HG03571 (cell line): Measurements from ENCODE around the gene MUC5AC.

Source experiments
- ATAC-seq: cut with Tn5 transposase; IDR thresholded peaks from one replicate; pipeline ENCODE4 v1.9.1; 2021; ENCODE audit not compliant: unreplicated experiment

The MUC5AC gene

GRCh38 chr11:1120532-1121330, 37.0 kb upstream of the MUC5AC start:
- no peak for ATAC-seq

GRCh38 chr11:1121331-1121812, 36.4 kb upstream of the MUC5AC start:
- no peak for ATAC-seq

- no peak for ATAC-seq
These were observed 35.7 kb upstream of the MUC5AC start for GRCh38 chr11:1121813-1122663.

DNA sequence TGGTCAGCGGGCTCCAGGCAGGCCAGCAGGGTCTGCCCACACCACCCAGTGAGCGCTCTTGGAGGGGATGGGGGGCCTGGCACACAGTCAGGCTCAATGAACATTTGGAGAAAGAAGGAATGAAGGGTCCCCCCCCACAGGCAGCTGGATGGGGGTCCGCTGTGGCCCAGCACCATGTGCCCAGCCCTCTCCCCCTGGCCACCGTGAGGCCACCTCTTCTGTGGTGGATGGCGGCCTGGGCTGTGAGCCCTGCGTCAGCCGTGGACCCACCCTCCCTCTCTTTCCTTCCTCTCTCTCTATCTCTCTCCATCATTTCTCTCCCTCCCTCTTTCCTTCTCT, 35.1 kb upstream of the MUC5AC start:
- ATAC-seq = no peak

DNA sequence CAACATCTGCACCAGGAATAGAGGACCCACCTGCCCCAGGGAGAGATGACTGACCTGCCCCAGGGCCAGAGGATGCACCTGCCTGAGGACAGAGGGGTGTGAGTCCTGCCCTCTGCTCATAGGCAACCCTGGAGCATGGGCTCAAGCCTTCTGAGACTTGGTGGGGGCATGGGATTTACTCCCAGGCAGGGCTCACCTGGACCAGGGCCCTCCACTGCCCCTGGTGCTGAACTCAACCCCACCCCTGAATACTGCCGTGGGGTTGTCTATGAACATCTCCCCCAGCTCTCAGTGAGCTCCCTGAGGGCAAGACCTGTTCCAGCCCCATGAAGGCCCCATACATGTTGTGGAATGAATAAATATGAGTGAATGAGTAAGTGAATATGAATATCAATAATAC, 33.8 kb upstream of the MUC5AC start:
- ATAC-seq = no peak

DNA sequence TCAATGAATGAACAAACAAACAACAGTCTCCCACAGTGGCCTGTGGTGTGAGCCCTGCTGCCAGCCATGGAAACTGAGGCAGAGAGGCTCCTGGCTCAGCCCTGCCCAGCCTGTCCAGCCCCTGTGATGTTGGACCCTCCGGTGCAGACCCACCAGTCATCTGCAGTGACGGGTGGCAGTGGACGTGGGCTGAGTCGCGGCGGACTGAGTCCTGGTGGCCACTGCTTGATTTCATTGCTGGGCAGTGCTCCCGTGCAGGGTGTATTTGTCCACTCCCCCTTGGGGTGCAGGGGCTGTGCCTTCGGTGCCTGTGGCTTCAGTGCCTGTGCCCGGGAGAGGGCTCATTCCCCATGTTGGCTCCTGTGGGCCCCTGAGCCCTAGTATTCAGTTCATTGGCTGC, 31.9 kb upstream of the MUC5AC start:
- no peak for ATAC-seq

DNA sequence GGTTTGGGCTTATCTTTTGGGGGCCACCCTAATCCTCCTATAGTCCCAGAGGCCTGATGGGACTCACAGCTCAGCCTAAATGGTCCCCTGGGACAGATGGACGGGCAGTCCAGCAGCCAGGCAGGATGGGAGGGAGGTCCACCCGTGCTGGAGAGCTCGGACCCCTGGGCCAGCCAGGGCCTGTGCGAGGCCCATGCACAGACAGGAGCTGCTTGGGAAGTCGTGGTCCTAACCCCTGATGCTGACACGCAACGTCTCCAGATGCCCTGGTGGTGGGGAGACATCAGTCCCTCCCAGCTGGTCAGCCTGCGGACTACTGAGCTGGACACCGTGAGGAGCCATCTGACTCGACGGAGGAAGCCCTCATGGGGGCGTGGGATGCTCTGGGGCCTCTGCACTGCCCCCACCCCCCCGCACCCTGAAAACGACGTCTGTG, 31.2 kb upstream of the MUC5AC start:
- ATAC-seq = no peak

DNA sequence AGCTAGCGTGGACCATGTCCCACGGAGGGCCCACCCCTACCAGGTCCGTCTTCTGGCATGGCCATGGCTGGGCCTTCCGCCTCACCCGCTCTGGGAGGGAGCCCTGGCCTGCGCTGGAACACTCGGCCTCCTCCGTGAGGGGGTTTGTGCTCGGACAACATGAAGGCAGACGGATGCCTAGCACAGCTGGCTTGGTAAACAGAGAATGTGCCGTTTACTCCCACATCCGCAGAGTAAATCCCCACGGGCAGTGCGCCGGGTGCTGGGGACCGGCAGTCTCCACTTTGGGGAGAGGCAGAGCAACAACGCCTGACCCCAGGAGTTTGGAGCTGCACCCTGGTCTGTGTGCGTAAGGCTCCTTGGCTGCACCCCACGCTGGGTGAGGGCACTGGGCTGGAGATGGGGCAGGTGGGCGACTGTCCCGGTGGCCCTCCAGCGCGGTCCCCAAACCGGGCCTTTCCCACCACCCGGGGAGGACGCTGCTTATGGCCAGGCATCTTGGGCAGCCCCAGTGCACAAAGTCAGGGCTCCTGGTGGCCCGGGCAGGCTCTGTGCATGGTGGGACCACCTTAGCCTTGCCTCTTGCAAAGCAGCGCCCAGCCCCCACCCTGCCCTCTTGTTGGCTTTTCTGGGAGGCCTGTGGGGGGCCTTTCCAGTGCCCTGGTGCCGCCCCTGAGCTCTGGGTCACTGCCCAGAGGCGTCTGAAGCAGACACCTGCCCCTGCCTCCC, 30.7 kb upstream of the MUC5AC start:
- no peak for ATAC-seq

- ATAC-seq = no peak
These were observed 30.0 kb upstream of the MUC5AC start for GRCh38 chr11:1127664-1128162.

GRCh38 chr11:1128311-1129142, 29.2 kb upstream of the MUC5AC start:
- no peak for ATAC-seq

GRCh38 chr11:1129143-1129610, 28.6 kb upstream of the MUC5AC start:
- ATAC-seq = no peak

DNA sequence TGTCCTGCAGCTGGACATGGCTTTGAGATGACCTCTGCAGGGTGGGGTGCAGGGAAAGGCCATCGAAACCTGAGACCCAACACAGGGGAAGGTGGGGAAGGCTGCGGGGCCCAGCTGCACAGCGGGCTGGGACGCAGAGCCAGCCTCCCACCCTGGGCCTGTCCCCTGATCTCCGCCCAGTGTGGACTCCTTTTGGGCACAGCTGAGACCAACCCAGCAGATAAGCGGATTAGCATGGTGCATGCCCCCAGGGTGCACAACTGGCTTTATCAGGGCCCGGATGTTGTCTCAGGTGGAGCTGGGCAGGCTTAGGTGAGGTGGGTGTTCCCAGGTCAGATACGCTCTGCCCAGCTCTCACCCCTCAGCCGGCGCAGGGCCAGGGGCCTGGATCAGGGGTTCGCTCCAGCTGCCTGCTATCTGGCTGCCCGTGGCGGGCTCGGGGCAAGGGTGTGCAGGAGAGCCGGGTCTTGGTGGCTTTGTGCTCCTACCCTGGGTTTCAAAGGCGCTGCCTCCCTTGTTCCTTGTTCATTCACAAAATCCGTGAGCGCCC, 28.1 kb upstream of the MUC5AC start:
- no peak for ATAC-seq

DNA sequence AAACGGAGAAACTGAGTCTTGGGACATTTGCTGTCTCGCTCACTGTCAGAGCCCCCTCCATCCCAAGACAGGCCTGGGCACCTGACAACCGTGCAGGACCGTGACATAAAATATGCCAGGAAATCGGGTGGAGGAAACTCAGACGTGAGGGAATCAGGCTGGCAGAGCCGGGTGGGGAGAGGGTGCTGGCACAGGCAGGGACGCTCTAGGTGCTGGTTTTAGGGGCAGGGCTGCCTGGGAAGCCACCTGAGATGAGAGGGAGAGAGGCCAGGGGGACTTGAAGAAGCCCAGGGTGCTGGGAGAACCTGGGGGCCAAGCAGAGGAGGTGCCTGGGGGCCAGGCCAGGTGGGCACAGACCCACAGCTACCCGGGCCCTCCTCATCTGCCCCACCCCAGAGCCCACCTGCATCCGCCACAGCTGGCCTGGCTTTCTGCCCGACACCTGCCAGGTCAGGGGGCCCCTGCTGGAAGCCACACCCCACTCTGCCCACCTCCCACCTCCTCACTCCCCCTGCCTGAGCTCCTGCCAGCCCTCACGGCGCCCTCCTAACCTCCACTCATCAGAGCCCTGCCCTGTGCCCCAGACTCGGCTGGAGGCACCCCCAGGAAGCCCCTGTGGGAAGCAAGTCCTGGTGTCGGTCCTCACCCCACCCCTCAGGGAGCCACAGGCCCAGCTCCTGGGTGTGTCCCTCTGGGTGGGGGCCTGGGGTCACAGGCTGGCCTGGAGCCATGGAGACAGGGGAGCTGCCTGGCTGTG, 27.3 kb upstream of the MUC5AC start:
- no peak for ATAC-seq

DNA sequence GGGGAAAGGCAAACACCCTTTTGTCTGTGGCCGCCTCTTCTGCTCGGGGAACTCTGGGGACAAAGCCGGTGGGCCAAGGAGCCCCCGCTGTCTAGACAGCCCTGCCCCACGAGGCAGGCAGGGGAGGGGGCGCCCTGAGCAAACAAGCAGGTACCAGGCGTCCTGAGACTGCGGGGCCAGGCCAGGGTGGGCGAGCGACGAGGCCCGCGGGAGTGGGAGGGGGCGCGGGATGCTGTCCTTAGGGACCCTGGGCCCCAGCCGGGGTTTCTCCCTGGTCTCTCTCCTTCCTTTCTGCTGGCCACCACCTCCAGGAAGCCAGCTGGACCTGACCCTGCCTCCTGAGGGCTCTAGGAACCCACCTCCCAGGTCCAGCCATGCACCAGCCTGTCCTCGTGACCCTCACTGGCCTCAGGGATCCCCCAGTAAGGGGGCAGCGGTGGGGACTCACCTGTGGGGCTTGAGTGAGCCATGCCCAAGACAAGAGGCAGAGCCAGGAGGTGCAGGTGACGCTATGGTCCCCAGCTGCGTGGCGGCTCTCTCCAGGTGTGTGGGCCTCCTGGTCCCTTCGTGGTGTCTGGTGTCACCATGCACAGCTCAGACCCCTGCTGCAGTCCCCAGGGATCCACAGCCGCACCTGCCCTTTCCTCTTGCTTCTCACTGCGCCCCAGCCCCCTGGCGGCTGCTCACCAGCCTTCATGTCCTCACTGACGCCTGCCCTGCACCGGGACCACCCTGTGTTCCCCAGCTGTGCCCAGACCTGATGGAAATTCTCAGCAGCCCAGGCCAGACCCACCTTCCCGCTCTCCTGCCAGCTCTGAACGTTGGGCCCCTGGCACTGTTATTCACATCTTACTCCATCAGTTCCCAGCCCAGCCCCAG, 26.5 kb upstream of the MUC5AC start:
- no peak for ATAC-seq

GRCh38 chr11:1134848-1135445, 22.8 kb upstream of the MUC5AC start:
- no peak for ATAC-seq

- no peak for ATAC-seq
These were observed 19.7 kb upstream of the MUC5AC start for GRCh38 chr11:1138097-1138496.

GRCh38 chr11:1139441-1140083, 18.2 kb upstream of the MUC5AC start:
- no peak for ATAC-seq
